Epithelial cell of proximal tubule (primary cell): ENCODE data around the gene GNAO1. TPM values are rescaled to one million over a fixed set of nuclear protein-coding genes. Genes with fewer than 3 reads are reported as not detected.

Experiments used
- DNase-seq: peaks from one replicate; pipeline ENCODE4 v3.0.0-alpha.2; 2011; ENCODE audit warnings: low read depth
- H3K4me3 ChIP-seq: 2 replicates; pipeline ENCODE4 v1.5.1; 2011; ENCODE audit warnings: low read depth, mild to moderate bottlenecking, low read length
- total RNA-seq: library from RNA; depleted of rRNA; stranded (reverse); fragments of >200 nt; gene quantifications from 2 replicates; pipeline ENCODE4 v1.2.3, GENCODE V29; 2015
- TF ChIP-seq, protein P1 (sequence below): conservative IDR thresholded peaks from 2 replicates; pipeline ENCODE4 v1.5.1; 2012; ENCODE audit warnings: low read depth, mild to moderate bottlenecking, low read length

The GNAO1 gene
- total RNA-seq, 1 donor from 2014 or later: 1.1 TPM

- H3K4me3 ChIP-seq: no peak overlapping the region
- TF ChIP-seq, protein P1, sequence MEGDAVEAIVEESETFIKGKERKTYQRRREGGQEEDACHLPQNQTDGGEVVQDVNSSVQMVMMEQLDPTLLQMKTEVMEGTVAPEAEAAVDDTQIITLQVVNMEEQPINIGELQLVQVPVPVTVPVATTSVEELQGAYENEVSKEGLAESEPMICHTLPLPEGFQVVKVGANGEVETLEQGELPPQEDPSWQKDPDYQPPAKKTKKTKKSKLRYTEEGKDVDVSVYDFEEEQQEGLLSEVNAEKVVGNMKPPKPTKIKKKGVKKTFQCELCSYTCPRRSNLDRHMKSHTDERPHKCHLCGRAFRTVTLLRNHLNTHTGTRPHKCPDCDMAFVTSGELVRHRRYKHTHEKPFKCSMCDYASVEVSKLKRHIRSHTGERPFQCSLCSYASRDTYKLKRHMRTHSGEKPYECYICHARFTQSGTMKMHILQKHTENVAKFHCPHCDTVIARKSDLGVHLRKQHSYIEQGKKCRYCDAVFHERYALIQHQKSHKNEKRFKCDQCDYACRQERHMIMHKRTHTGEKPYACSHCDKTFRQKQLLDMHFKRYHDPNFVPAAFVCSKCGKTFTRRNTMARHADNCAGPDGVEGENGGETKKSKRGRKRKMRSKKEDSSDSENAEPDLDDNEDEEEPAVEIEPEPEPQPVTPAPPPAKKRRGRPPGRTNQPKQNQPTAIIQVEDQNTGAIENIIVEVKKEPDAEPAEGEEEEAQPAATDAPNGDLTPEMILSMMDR: no peak
- no peak for DNase-seq
These were observed 163.9 kb downstream of the GNAO1 start for GRCh38 chr16:56355221-56355620.

DNA sequence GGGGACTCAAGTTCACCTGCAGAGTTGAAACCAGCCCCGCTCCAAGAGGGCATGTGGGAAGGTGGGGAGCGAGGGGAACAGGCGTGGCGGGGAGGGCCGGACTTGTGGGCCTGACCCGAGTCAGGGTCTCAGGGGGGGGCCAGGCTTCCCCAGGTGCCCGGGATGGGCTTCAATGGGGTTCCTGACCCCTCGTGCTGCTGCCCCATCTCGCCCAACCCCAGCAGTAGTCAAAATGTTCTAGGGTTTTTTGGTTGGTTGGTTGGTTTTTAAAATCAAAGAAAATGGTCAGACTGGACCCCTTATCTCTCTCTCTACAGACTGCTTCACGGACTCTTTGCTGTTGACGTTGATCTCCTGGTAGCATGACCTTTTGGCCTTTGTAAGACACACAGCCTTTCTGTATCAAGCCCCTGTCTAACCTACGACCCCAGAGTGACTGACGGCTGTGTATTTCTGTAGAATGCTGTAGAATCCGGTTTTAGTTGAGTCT is 164.5 kb downstream of the GNAO1 start:
- no peak for DNase-seq
- TF ChIP-seq, protein P1: no peak
- peak overlapping the region; percentile 58 for H3K4me3 ChIP-seq

DNA sequence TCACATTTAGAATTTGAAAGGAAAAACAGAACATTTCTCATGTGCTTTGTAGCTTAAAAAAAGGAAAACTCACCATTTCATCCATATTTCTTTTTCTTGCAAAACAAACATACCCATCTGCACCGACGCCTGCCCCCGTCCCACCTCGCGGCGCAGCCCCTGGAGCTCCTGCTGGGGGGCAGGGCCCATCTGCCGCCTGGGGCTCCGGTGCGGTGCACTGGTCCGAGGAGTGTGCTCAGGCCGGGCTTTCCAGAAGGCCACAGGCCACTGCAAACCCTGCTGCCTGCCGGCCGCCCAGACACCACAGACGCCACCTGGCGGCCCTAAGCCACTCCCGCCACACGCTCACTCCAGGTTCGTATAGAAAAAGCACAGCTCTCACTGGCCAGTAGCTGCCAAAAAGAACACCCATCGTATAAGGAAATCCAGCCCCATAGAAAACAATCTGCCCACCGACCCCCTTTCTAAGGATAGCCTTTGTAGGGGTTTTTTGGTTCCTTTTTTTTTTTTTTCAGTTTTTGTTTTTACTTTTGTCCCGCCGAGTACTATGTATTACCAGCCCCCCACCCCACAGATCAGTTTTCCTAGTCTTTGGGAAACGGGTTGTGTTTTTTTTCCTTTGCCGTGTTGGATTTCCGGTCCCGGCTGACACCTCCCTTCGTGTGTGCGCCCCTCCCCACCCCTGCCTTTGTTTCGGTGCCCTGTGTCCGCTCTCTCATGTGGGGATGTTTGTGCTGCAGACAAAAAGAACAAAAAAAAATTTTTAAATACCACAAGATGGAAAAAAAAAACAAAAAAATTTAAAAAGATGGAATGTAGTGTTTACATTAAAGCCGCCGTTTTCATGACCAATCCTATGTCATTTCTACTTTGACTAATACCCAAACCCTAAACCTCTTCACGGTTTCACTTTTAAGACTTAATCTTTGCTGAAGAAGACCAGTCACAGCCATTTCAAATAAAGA is 165.3 kb downstream of the GNAO1 start:
- TF ChIP-seq, protein P1: peak; percentile 92
- DNase-seq: no peak

DNA sequence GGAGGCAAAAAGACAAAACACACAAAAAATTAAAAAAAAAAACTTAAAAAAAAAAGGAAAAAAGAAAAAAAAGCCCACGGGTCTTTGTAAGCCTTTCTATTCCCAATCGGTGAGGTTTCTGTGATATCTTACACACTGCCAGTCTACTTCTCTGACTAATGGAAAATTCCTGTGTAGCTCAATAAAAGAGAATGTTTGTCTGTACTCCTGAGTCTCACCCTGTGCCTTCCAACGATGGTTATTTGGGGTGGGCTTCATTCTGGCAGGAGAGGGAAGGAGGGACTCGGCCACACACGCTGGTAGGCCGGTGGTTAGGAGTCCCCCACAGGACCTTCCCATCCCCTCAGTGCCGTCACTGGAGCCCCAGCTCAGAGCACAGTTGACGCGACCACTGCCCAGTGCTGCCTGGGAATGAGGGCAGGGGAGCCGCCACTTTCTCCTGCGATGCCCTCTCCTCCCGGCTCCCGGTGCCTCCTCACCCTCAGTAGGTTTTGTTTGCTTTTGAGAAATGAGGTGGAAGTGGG is 166.0 kb downstream of the GNAO1 start:
- TF ChIP-seq, protein P1: no peak
- H3K4me3 ChIP-seq: peak overlapping the region; percentile 58
- DNase-seq: no peak

More for the DNA sequence above, 165.3 kb downstream of the GNAO1 start:
- peak overlapping the region; percentile 58 for H3K4me3 ChIP-seq

- H3K4me3 ChIP-seq: no peak overlapping the region
- no peak for DNase-seq
- TF ChIP-seq, protein P1: no peak
These were observed 166.6 kb downstream of the GNAO1 start for GRCh38 chr16:56357765-56358322.

- TF ChIP-seq, protein P1: no peak
- DNase-seq: no peak
- no peak overlapping the region for H3K4me3 ChIP-seq
These were observed 169.1 kb downstream of the GNAO1 start for GRCh38 chr16:56360117-56361008.
